Activated CD8-positive, alpha-beta T cell treated with anti-CD3 and anti-CD28 coated beads for 36 hours (primary cell): ENCODE results near the gene SNX25. TPM values are rescaled to one million over a fixed set of nuclear protein-coding genes. Genes with fewer than 3 reads are reported as not detected.

Source experiments
- ATAC-seq: fragments of 200-7000 bp; cut with Tn5 transposase; one replicate; pipeline ENCODE4 v1.10.0; 2021; ENCODE audit warnings: mild to moderate bottlenecking, moderate library complexity
- CTCF ChIA-PET: fragments of 350-600 bp; sonication (Branson Sonifier 250); formaldehyde crosslinking; loops from one replicate; lab custom pipeline; 2021; ENCODE audit warnings: antibody characterized with exemption; lab: Charles Lee
- POLR2A ChIA-PET: fragments of 350-600 bp; sonication (Branson Sonifier 250); formaldehyde crosslinking; loops from one replicate; lab custom pipeline; 2021; ENCODE audit warnings: antibody characterized with exemption; lab: Charles Lee
- DNase-seq: peaks from one replicate; pipeline ENCODE4 v3.0.0-alpha.2; 2020
- H3K27ac Mint-ChIP-seq: one replicate; pipeline ENCODE4 v1.8.0; 2021; ENCODE audit warnings: mild to moderate bottlenecking, mixed read lengths
- H3K27me3 Mint-ChIP-seq: one replicate; pipeline ENCODE4 v1.8.0; 2021; ENCODE audit warnings: mixed read lengths
- H3K36me3 Mint-ChIP-seq: one replicate; pipeline ENCODE4 v1.8.0; 2021; ENCODE audit warnings: low read depth, mixed read lengths
- H3K4me1 Mint-ChIP-seq: one replicate; pipeline ENCODE4 v1.8.0; 2021; ENCODE audit warnings: low read depth, mixed read lengths
- H3K4me3 Mint-ChIP-seq: one replicate; pipeline ENCODE4 v1.8.0; 2021; ENCODE audit warnings: mild to moderate bottlenecking, moderate library complexity, mixed read lengths
- H3K9me3 Mint-ChIP-seq: one replicate; pipeline ENCODE4 v1.8.0; 2021; ENCODE audit warnings: mixed read lengths
- CTCF ChIP-seq: fragments of 200-600 bp; IDR thresholded peaks from one replicate; pipeline ENCODE4 v1.8.0; 2022; ENCODE audit warnings: antibody characterized with exemption, mild to moderate bottlenecking
- intact Hi-C: fragments of 100-400 bp; cut with micrococcal nuclease; formaldehyde crosslinking; loops from one replicate; pipeline ENCODE4 v1.10.0; 2022
- total RNA-seq, 2 experiments: library from RNA; stranded (reverse); gene quantifications; one replicate each; pipeline ENCODE4 v1.2.3, GENCODE V29; 2021

The SNX25 gene
- total RNA-seq, 2 experiments from 2014 or later = 24.0 to 24.3 TPM

- peaks cover 2% of the 10 kb centered on the region for H3K9me3 Mint-ChIP-seq
- no peak for TF ChIP-seq CTCF
- ATAC-seq (no peak), DNase-seq (no peak)
- peaks cover 37% of the 10 kb centered on the region for H3K36me3 Mint-ChIP-seq
- H3K4me3 Mint-ChIP-seq = no peak overlapping the region
- no peaks in the 10 kb centered on the region for H3K4me1 Mint-ChIP-seq
- ChIA-PET POLR2A (interaction anchor here (1.2 kb wide), 1 partner anchor 12 kb away, joined by 3 read pairs; no protein-coding TSS in a partner anchor), CTCF (no interaction called here)
- intact Hi-C loops = no loop called here
- H3K27me3 Mint-ChIP-seq = no peaks in the 10 kb centered on the region
- no peak overlapping the region for H3K27ac Mint-ChIP-seq
These were observed 80.7 kb downstream of the SNX25 start for GRCh38 chr4:185290018-185290607.

GRCh38 chr4:185290656-185291055 lies 81.3 kb downstream of the SNX25 start:
- Mint-ChIP-seq H3K9me3 (peaks cover 2% of the 10 kb centered on the region), H3K27ac (no peak overlapping the region), H3K4me3 (no peak overlapping the region), H3K4me1 (no peaks in the 10 kb centered on the region), H3K27me3 (no peaks in the 10 kb centered on the region), H3K36me3 (peaks cover 40% of the 10 kb centered on the region)
- intact Hi-C loops = no loop called here
- ATAC-seq (no peak), DNase-seq (no peak)
- POLR2A ChIA-PET = no interaction called here
- TF ChIP-seq CTCF = no peak
- CTCF ChIA-PET = no interaction called here

GRCh38 chr4:185293202-185293601 lies 83.8 kb downstream of the SNX25 start:
- no peak for ATAC-seq

GRCh38 chr4:185296665-185297460 lies 87.5 kb downstream of the SNX25 start:
- ATAC-seq (no peak), DNase-seq (no peak)
- Mint-ChIP-seq H3K9me3 (peaks cover 2% of the 10 kb centered on the region), H3K4me3 (no peak overlapping the region), H3K27ac (no peak overlapping the region), H3K4me1 (no peaks in the 10 kb centered on the region), H3K27me3 (no peaks in the 10 kb centered on the region), H3K36me3 (peaks cover 32% of the 10 kb centered on the region)
- no peak for TF ChIP-seq CTCF
- CTCF ChIA-PET = interaction anchor here (0.9 kb wide), 1 partner anchor 113 kb away, joined by 3 read pairs; no protein-coding TSS in a partner anchor
- intact Hi-C loops = no loop called here
- POLR2A ChIA-PET = no interaction called here

More at GRCh38 chr4:185293202-185293601, 83.8 kb downstream of the SNX25 start:
- ChIA-PET CTCF (no interaction called here), POLR2A (no interaction called here)
- peaks cover 2% of the 10 kb centered on the region for H3K9me3 Mint-ChIP-seq
- no peak for TF ChIP-seq CTCF
- intact Hi-C loops = no loop called here
- no peak overlapping the region for H3K27ac Mint-ChIP-seq
- no peaks in the 10 kb centered on the region for H3K4me1 Mint-ChIP-seq
- peaks cover 47% of the 10 kb centered on the region for H3K36me3 Mint-ChIP-seq
- H3K4me3 Mint-ChIP-seq = no peak overlapping the region
- no peaks in the 10 kb centered on the region for H3K27me3 Mint-ChIP-seq
- no peak for DNase-seq
